GM12878 (cell line): ENCODE data around the gene EPB41. TPM values are rescaled to one million over a fixed set of nuclear protein-coding genes. Genes with fewer than 3 reads are reported as not detected.

Experiments used
- ATAC-seq: fragments of 200-7000 bp; cut with Tn5 transposase; 3 replicates; pipeline ENCODE4 v1.9.1; 2020; ENCODE audit warnings: mild to moderate bottlenecking, moderate library complexity
- BruUV-seq: library from RNA; stranded (reverse); fragments of 400-500 nt; replicated peaks from 2 replicates; lab custom pipeline; 2021; lab: Mats Ljungman, UMichigan
- CTCF ChIA-PET: fragments of 300-600 bp; sonication (Branson Sonifier 250); formaldehyde crosslinking; extraction: SDS; loops from one replicate; lab custom pipeline; 2021; ENCODE audit warnings: inconsistent platforms; lab: Yijun Ruan, JAX
- POLR2A ChIA-PET: fragments of 350-600 bp; formaldehyde crosslinking; extraction: SDS; loops from one replicate; lab custom pipeline; 2021; ENCODE audit warnings: inconsistent platforms; lab: Charles Lee
- RAD21 ChIA-PET: fragments of 300-600 bp; sonication (Branson Sonifier 250); formaldehyde crosslinking; loops from one replicate; lab custom pipeline; 2023; ENCODE audit warnings: antibody characterized with exemption; ENCODE audit not compliant: unreplicated experiment; lab: Charles Lee
- SMC1A ChIA-PET: fragments of 300-600 bp; sonication (Branson Sonifier 250); formaldehyde crosslinking; loops from one replicate; lab custom pipeline; 2023; ENCODE audit not compliant: unreplicated experiment, uncharacterized antibody; lab: Charles Lee
- DNase-seq: peaks from one replicate; pipeline ENCODE4 v3.0.0-alpha.2; 2011; ENCODE audit warnings: low read depth, low spot score
- FAIRE-seq: peaks from 3 replicates; lab custom pipeline; 2011; peaks lifted over from hg19 to GRCh38; lab: Jason Lieb, UNC
- H2AFZ ChIP-seq: 2 replicates; pipeline ENCODE4 v1.6.0; 2011; ENCODE audit warnings: low read depth, low read length, control low read depth; ENCODE audit not compliant: control insufficient read depth
- H3K27ac ChIP-seq: 2 replicates; pipeline ENCODE4 v1.5.1; 2011; ENCODE audit warnings: control low read depth; ENCODE audit not compliant: control insufficient read depth, insufficient read depth
- H3K27me3 ChIP-seq, 2 experiments: replicated peaks in 1 of 2; 2 replicates each; pipeline versions ENCODE4 v1.6.0 to v1.6.1; 2011; ENCODE audit warnings: low read length in 1 of 2; ENCODE audit not compliant: control insufficient read depth in 2 of 2, insufficient read depth in 2 of 2
- H3K36me3 ChIP-seq, 2 experiments: 2 replicates each; pipeline ENCODE4 v1.5.1; 2011; ENCODE audit warnings: low read length in 1 of 2; ENCODE audit not compliant: control insufficient read depth in 2 of 2, insufficient read depth in 2 of 2
- H3K4me1 ChIP-seq: 2 replicates; pipeline ENCODE4 v1.6.1; 2011; ENCODE audit warnings: mild to moderate bottlenecking, low read length, moderate library complexity, mixed read lengths; ENCODE audit not compliant: control insufficient read depth, insufficient read depth
- H3K4me2 ChIP-seq: 2 replicates; pipeline ENCODE4 v1.6.0; 2011; ENCODE audit warnings: control low read depth; ENCODE audit not compliant: control insufficient read depth, insufficient read depth
- H3K4me3 ChIP-seq: fragments of 200-600 bp; sonication (generic); 2 replicates; pipeline ENCODE4 v1.5.1; 2016
- H3K79me2 ChIP-seq: 2 replicates; pipeline ENCODE4 v1.6.0; 2011; ENCODE audit warnings: low read length; ENCODE audit not compliant: control insufficient read depth, insufficient read depth
- H3K9ac ChIP-seq: 2 replicates; pipeline ENCODE4 v1.8.0; 2011; ENCODE audit warnings: low read length, control low read depth, mixed read lengths; ENCODE audit not compliant: control insufficient read depth, insufficient read depth
- H3K9me3 ChIP-seq: replicated peaks from 3 replicates; pipeline ENCODE4 v1.5.1; 2011; ENCODE audit warnings: mild to moderate bottlenecking, low read length; ENCODE audit not compliant: control insufficient read depth, insufficient read depth
- H4K20me1 ChIP-seq: 2 replicates; pipeline ENCODE4 v1.6.0; 2011; ENCODE audit not compliant: control insufficient read depth, insufficient read depth
- BMI1 ChIP-seq: fragments of 450-650 bp; IDR thresholded peaks from 2 replicates; pipeline ENCODE4 v1.6.1; 2016; ENCODE audit warnings: mild to moderate bottlenecking, moderate library complexity, borderline replicate concordance
- CEBPB ChIP-seq, 2 experiments: fragments of 150-350 bp in 1 of 2; IDR thresholded peaks; 2 replicates each; pipeline ENCODE4 v1.6.1; 2012 to 2014; ENCODE audit warnings: low read depth in 2 of 2, low read length in 2 of 2, borderline replicate concordance in 1 of 2, inconsistent platforms in 1 of 2
- ELK1 ChIP-seq: IDR thresholded peaks from 2 replicates; pipeline ENCODE4 v1.6.1; 2012; ENCODE audit warnings: low read depth, low read length, improper control_type of control experiment
- EP300 ChIP-seq, 2 experiments: fragments of 150-350 bp in 1 of 2; IDR thresholded peaks; 2 replicates each; pipeline ENCODE4 v1.6.1; 2011 to 2012; ENCODE audit warnings: low read depth in 2 of 2, low read length in 2 of 2, borderline replicate concordance in 1 of 2, improper control_type of control experiment in 1 of 2, inconsistent platforms in 1 of 2; ENCODE audit not compliant: control insufficient read depth in 1 of 2
- NKRF ChIP-seq: fragments of 450-650 bp; conservative IDR thresholded peaks from 2 replicates; pipeline ENCODE4 v1.6.1; 2017; ENCODE audit warnings: mild to moderate bottlenecking, moderate library complexity
- RELB ChIP-seq: fragments of 450-650 bp; IDR thresholded peaks from 2 replicates; pipeline ENCODE4 v1.6.1; 2017; ENCODE audit warnings: low read depth, mild to moderate bottlenecking, moderate library complexity
- SIN3A ChIP-seq: IDR thresholded peaks from 2 replicates; pipeline ENCODE4 v1.6.1; 2012; ENCODE audit warnings: low read depth, low read length, improper control_type of control experiment
- SREBF2 ChIP-seq: IDR thresholded peaks from 2 replicates; pipeline ENCODE4 v1.6.1; 2012; ENCODE audit warnings: mild to moderate bottlenecking, low read length
- TCF12 ChIP-seq: IDR thresholded peaks from 2 replicates; pipeline ENCODE4 v1.6.1; 2011; ENCODE audit warnings: low read depth, mild to moderate bottlenecking, low read length
- TCF3 ChIP-seq: IDR thresholded peaks from 2 replicates; pipeline ENCODE4 v1.6.1; 2012; ENCODE audit warnings: low read depth, mild to moderate bottlenecking, low read length, borderline replicate concordance; ENCODE audit not compliant: insufficient read depth
- USF1 ChIP-seq: IDR thresholded peaks from 2 replicates; pipeline ENCODE4 v1.6.1; 2011; ENCODE audit warnings: borderline replicate concordance, low read depth, mild to moderate bottlenecking, moderate library complexity, mixed read lengths, low read length; ENCODE audit not compliant: insufficient read depth; ENCODE audit errors: extremely low read length
- ZNF217 ChIP-seq: fragments of 450-650 bp; IDR thresholded peaks from 2 replicates; pipeline ENCODE4 v1.6.1; 2017; ENCODE audit warnings: antibody characterized with exemption, mild to moderate bottlenecking
- ZNF274 ChIP-seq: IDR thresholded peaks from one replicate; pipeline ENCODE4 v1.8.0; 2011; ENCODE audit not compliant: insufficient read length, insufficient read depth
- WGBS: methylation state at CpG from one replicate; pipeline ENCODE4 v1.1.6; 2016; ENCODE audit warnings: low lambda C conversion rate; ENCODE audit not compliant: insufficient replicate concordance, insufficient coverage; ENCODE audit errors: missing lambda C conversion rate; 5-methylcytosine and 5-hydroxymethylcytosine counted together
- in situ Hi-C: fragments of 300-500 bp; cut with MboI; formaldehyde crosslinking; loops from 9 replicates; pipeline ENCODE4 v1.14.3; 2018; ENCODE audit warnings: mixed read lengths
- intact Hi-C: fragments of 100-400 bp; cut with micrococcal nuclease; formaldehyde crosslinking; loops from one replicate; pipeline ENCODE4 v1.14.2; 2022; ENCODE audit not compliant: unreplicated experiment
- polyA plus RNA-seq, 11 experiments: library from polyadenylated mRNA; depleted of rRNA in 4 of 11; unstranded in 6 of 11; stranded (reverse) in 5 of 11; fragments of >200 nt; fragmentation: Nextera tagmentation in 4 of 11; fragmentation: Illumina TruSeq in 1 of 11; extraction: Ambion mirVana in 4 of 11; extraction: Trizol in 1 of 11; gene quantifications; 1 replicate in 1 of 11; 2 replicates in 10 of 11; pipeline versions ENCODE4 v1.2.1 to v1.2.3, GENCODE V29; 2011 to 2016; ENCODE audit warnings: inconsistent platforms in 2 of 11, missing spikeins in 2 of 11, low read depth in 1 of 11
- total RNA-seq, 4 experiments: library from RNA; depleted of rRNA in 3 of 4; stranded (reverse); fragments of >200 nt in 3 of 4; fragmentation: Illumina TruSeq in 1 of 4; extraction: Trizol in 1 of 4; gene quantifications; 2 replicates each; pipeline versions ENCODE4 v1.2.1 to v1.2.3, GENCODE V29; 2013 to 2021

Gene EPB41
- total and polyA plus RNA-seq, 10 of the 15 experiments (the other 5 are each of a cell fraction or from before 2014, with no cell fraction given) = 1.1 to 77.6 (median 58.8) TPM

- TF ChIP-seq RELB = 0 out of 2 replicates have a peak, but pooled peaks have one; percentile 21
- peak; percentile 70 for TF ChIP-seq USF1
- TF ChIP-seq EP300 (IDR thresholded peaks at IDR 0.05; ENCODE audit: borderline replicate concordance in 1 of 2, control insufficient read depth in 1 of 2, low read depth in 2 of 2, low read length in 2 of 2) = no peak
- TF ChIP-seq SREBF2 = no peak
- TF ChIP-seq ELK1 = no peak
- TF ChIP-seq TCF3 = no peak
These were observed at the start of gene EPB41 (continued) for GRCh38 chr1:28914228-28915030.

- ChIA-PET POLR2A (no interaction called here), SMC1A (no interaction called here), RAD21 (no interaction called here), CTCF (interaction anchor here (1.6 kb wide), 1 partner anchor 12 kb away, joined by 6 read pairs; no protein-coding TSS in a partner anchor)
- Histone ChIP-seq H3K27me3 (no peaks in the 10 kb centered on the region; a peak in 1 of 4 replicates), H3K9me3 (no peaks in the 10 kb centered on the region), H3K4me3 (no peak overlapping the region), H3K27ac (no peak overlapping the region), H3K79me2 (no peaks in the 10 kb centered on the region), H4K20me1 (no peaks in the 10 kb centered on the region), H2AFZ (no peak overlapping the region), H3K4me2 (no peak overlapping the region), H3K36me3 (no peaks in the 10 kb centered on the region), H3K9ac (no peak overlapping the region), H3K4me1 (no peaks in the 10 kb centered on the region)
- in situ Hi-C loops = no loop called here
- 17% methylated on average over 6 of the region's 6 CpGs for WGBS
- FAIRE-seq (no peak), ATAC-seq (no peak), DNase-seq (no peak)
- intact Hi-C loops = no loop called here
- BruUV-seq = no TSS peak
- TF ChIP-seq TCF12 (no peak), NKRF (no peak), BMI1 (no peak), ZNF274 (no peak), SIN3A (no peak), ZNF217 (no peak), CEBPB (IDR thresholded peaks at IDR 0.05; ENCODE audit: borderline replicate concordance in 1 of 2, low read depth in 2 of 2, low read length in 2 of 2) (no peak)
These were observed 49.7 kb upstream of the EPB41 start for GRCh38 chr1:28864695-28865094.
